Measurements from ENCODE around the gene KAZN.

The KAZN gene

GRCh38 chr1:14876747-14877146 is 278.3 kb downstream of the KAZN start:
- no peak overlapping the region for H3K4me3 ChIP-seq (ENCODE audit: low read depth, low read length)
- TF ChIP-seq CTCF (IDR thresholded peaks at IDR 0.05; ENCODE audit: borderline replicate concordance, insufficient read depth, low read depth, low read length), result no peak

GRCh38 chr1:14877224-14877623 is 278.7 kb downstream of the KAZN start:
- H3K4me3 ChIP-seq (ENCODE audit: low read depth, low read length), result no peak overlapping the region
- TF ChIP-seq CTCF (IDR thresholded peaks at IDR 0.05; ENCODE audit: borderline replicate concordance, insufficient read depth, low read depth, low read length), result no peak

GRCh38 chr1:14878124-14878523 is 279.6 kb downstream of the KAZN start:
- TF ChIP-seq CTCF (IDR thresholded peaks at IDR 0.05; ENCODE audit: borderline replicate concordance, insufficient read depth, low read depth, low read length), result no peak
- H3K4me3 ChIP-seq (ENCODE audit: low read depth, low read length), result no peak overlapping the region

- H3K4me3 ChIP-seq (ENCODE audit: low read depth, low read length), result no peak overlapping the region
- no peak for TF ChIP-seq CTCF (IDR thresholded peaks at IDR 0.05; ENCODE audit: borderline replicate concordance, insufficient read depth, low read depth, low read length)
Observed at GRCh38 chr1:14878951-14879350, 280.5 kb downstream of the KAZN start.

GRCh38 chr1:14880456-14881316 is 282.2 kb downstream of the KAZN start:
- no peak overlapping the region for H3K4me3 ChIP-seq (ENCODE audit: low read depth, low read length)
- TF ChIP-seq CTCF (IDR thresholded peaks at IDR 0.05; ENCODE audit: borderline replicate concordance, insufficient read depth, low read depth, low read length), result no peak

- no peak for TF ChIP-seq CTCF (IDR thresholded peaks at IDR 0.05; ENCODE audit: borderline replicate concordance, insufficient read depth, low read depth, low read length)
- H3K4me3 ChIP-seq (ENCODE audit: low read depth, low read length), result no peak overlapping the region
Observed at GRCh38 chr1:14881775-14882672, 283.5 kb downstream of the KAZN start.
